ENCODE results near the gene ADORA2A.

ADORA2A gene

DNA sequence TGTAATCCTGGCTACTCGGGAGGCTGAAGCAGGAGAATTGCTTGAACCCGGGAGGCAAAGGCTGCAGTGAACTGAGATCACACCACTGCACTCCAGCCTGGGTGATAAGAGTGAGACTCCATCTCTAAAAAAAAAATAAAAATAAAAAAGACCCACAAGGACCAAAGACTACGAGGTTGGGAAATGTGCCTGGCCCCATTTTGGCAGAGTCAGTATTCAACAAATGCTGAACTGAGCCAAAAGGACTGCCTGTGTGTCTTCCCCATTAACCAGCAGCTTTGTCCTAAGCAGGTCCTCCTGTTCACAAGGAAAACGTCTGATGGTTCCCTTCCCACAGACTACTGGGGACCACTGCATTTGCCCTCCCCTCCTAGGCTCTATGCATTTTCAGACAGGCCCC lies 27.6 kb downstream of the ADORA2A start:
- Histone ChIP-seq H3K27ac (ENCODE audit: insufficient read depth in 1 of 2, low read depth in 1 of 2, low read length in 2 of 2, poor library complexity in 1 of 2, severe bottlenecking in 2 of 2) (no peak overlapping the region), H3K36me3 (ENCODE audit: control insufficient read depth in 4 of 4, insufficient read depth in 4 of 4, low read length in 3 of 4) (no peaks in the 10 kb centered on the region), H3K27me3 (replicated peaks in 2 of 5; ENCODE audit: control insufficient read depth in 4 of 5, insufficient read depth in 5 of 5, low read length in 4 of 5) (no peaks in the 10 kb centered on the region), H3K9me3 (ENCODE audit: control extremely low read depth in 1 of 5, control insufficient read depth in 4 of 5, insufficient read depth in 2 of 5, low read depth in 1 of 5, low read length in 4 of 5) (peaks cover 0 to 2% (median 0%) of the 10 kb centered on the region in 5 experiments), H3K4me3 (ENCODE audit: control insufficient read depth in 1 of 7, extremely low read depth in 1 of 7, insufficient read depth in 4 of 7, low read depth in 2 of 7, low read length in 6 of 7) (no peak overlapping the region), H3K4me1 (ENCODE audit: control extremely low read depth in 1 of 4, control insufficient read depth in 4 of 4, insufficient read depth in 4 of 4, low read length in 3 of 4) (peaks cover 2 to 27% (median 21%) of the 10 kb centered on the region in 4 experiments)
- 86% methylated on average over 2 of the region's 4 CpGs for WGBS (ENCODE audit: insufficient coverage)
- ChIA-PET CTCF (interaction anchor here (0.9 to 3.2 kb wide), 5 partner anchors 9 to 38 kb away, joined by 3 to 12 read pairs (median 4); no protein-coding TSS in a partner anchor), POLR2A (interaction anchor here (0.6 to 0.7 kb wide), 3 partner anchors 52 to 119 kb away, joined by 3 to 5 read pairs (median 3); no protein-coding TSS in a partner anchor)
- no peak for DNase-seq

DNA sequence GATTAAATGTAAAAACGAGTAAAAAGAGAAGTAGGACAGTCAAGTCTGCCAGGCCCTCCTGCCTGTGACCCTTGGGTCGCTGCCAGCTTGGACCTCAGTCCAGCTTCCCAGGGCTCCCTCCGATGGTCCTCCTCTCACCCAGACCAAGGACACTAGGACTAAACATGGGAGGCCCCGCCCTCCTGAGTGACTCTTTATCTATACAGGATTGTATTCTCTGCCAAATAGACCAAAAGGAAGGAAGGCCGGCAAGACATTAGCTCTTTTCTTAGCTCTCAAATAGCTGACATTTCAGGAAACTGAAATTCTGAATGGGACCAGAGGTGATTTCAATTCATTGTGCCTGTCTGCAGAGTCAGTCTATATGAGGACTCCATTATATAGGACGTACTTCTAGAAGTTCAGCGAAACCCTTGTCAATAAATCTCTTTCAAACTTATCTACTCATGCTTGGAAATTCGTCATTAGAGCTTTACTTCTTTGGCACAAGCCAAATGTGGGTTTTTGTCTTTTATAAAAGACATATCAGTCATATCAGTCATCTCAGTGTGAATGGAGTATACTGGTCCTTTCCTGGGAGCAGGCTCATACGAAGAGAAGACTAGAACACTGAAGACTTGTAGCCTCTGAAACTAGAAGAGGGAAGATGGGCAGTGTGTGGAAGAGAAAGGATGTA lies 28.5 kb downstream of the ADORA2A start:
- no peak overlapping the region for H3K4me3 ChIP-seq (ENCODE audit: control insufficient read depth in 1 of 7, extremely low read depth in 1 of 7, insufficient read depth in 4 of 7, low read depth in 2 of 7, low read length in 6 of 7)
- H3K9me3 ChIP-seq (ENCODE audit: control extremely low read depth in 1 of 5, control insufficient read depth in 4 of 5, insufficient read depth in 2 of 5, low read depth in 1 of 5, low read length in 4 of 5) = peaks cover 0 to 2% (median 0%) of the 10 kb centered on the region in 5 experiments
- WGBS (ENCODE audit: insufficient coverage) = 29% methylated on average over 5 of the region's 9 CpGs
- H3K27me3 ChIP-seq (replicated peaks in 2 of 5; ENCODE audit: control insufficient read depth in 4 of 5, insufficient read depth in 5 of 5, low read length in 4 of 5) = no peaks in the 10 kb centered on the region
- H3K4me1 ChIP-seq (ENCODE audit: control extremely low read depth in 1 of 4, control insufficient read depth in 4 of 4, insufficient read depth in 4 of 4, low read length in 3 of 4) = peaks cover 2 to 27% (median 20%) of the 10 kb centered on the region in 4 experiments
- no peak overlapping the region for H3K27ac ChIP-seq (ENCODE audit: insufficient read depth in 1 of 2, low read depth in 1 of 2, low read length in 2 of 2, poor library complexity in 1 of 2, severe bottlenecking in 2 of 2)
- POLR2A ChIA-PET = interaction anchor here (0.5 to 1.0 kb wide), 4 partner anchors 15 to 115 kb away, joined by 3 to 5 read pairs (median 3); no protein-coding TSS in a partner anchor
- CTCF ChIA-PET = interaction anchor here (0.8 to 3.2 kb wide), 7 partner anchors 12 to 51 kb away, joined by 3 to 12 read pairs (median 3); no protein-coding TSS in a partner anchor
- no peaks in the 10 kb centered on the region for H3K36me3 ChIP-seq (ENCODE audit: control insufficient read depth in 4 of 4, insufficient read depth in 4 of 4, low read length in 3 of 4)
- no peak for DNase-seq

DNA sequence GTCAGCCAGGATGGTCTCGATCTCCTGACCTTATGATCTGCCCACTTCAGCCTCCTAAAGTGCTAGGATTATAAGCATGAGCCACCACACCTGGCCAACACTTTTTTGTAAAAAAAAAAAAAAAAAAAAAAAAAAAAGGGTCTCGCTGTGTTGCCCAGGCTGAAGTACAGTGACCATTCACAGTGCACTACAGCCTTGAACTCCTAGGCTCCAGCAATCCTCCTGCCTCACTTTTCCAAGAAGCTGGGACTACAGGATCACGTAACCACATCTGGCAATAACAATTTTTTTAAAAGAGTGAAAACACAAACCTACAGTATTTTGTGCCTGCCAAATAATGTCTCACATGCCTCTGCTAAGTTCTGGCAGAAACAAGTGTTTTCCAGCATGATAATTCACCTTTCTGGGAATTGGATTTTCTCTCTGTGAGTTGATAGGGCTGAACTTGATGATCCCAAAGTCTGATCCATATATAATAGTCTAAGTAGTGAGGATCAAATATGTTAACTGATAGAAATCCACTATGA lies 30.6 kb downstream of the ADORA2A start:
- 100% methylated on average over 2 of the region's 3 CpGs for WGBS (ENCODE audit: insufficient coverage)

DNA sequence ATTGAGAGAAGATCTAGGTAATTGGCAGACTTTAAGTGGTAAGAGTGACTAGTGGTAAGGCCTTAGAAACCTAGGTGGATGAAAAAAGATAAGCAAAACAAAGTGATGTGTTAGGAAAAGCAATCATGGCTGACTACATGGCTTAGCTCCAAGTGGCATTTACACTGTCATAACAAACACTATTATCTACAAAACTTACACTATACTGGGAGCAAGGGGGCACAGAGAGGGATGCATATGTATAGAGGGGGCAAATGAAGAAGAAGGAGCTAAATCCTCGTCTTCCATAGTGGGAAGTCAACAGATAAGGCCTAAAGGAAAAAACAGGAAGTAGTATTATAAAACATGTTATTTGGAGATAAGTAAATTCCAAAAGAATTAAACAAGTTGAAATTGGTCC lies 32.5 kb downstream of the ADORA2A start:
- CTCF ChIA-PET = interaction anchor here (1.1 to 1.3 kb wide), 2 partner anchors 21 to 23 kb away, joined by 3 to 5 read pairs; no protein-coding TSS in a partner anchor
- Histone ChIP-seq H3K4me3 (ENCODE audit: control insufficient read depth in 1 of 7, extremely low read depth in 1 of 7, insufficient read depth in 4 of 7, low read depth in 2 of 7, low read length in 6 of 7) (no peak overlapping the region), H3K9me3 (ENCODE audit: control extremely low read depth in 1 of 5, control insufficient read depth in 4 of 5, insufficient read depth in 2 of 5, low read depth in 1 of 5, low read length in 4 of 5) (no peaks in the 10 kb centered on the region), H3K27ac (ENCODE audit: insufficient read depth in 1 of 2, low read depth in 1 of 2, low read length in 2 of 2, poor library complexity in 1 of 2, severe bottlenecking in 2 of 2) (no peak overlapping the region), H3K4me1 (ENCODE audit: control extremely low read depth in 1 of 4, control insufficient read depth in 4 of 4, insufficient read depth in 4 of 4, low read length in 3 of 4) (peaks cover 3 to 27% (median 22%) of the 10 kb centered on the region in 4 experiments), H3K27me3 (replicated peaks in 2 of 5; ENCODE audit: control insufficient read depth in 4 of 5, insufficient read depth in 5 of 5, low read length in 4 of 5) (no peaks in the 10 kb centered on the region), H3K36me3 (ENCODE audit: control insufficient read depth in 4 of 4, insufficient read depth in 4 of 4, low read length in 3 of 4) (no peaks in the 10 kb centered on the region)
- no peak for DNase-seq
- POLR2A ChIA-PET = no interaction called here
- WGBS (ENCODE audit: insufficient coverage) = 13% methylated on average over 1 of the region's 1 CpG

More for the DNA sequence above, 30.6 kb downstream of the ADORA2A start:
- Histone ChIP-seq H3K36me3 (ENCODE audit: control insufficient read depth in 4 of 4, insufficient read depth in 4 of 4, low read length in 3 of 4) (no peaks in the 10 kb centered on the region), H3K27ac (ENCODE audit: insufficient read depth in 1 of 2, low read depth in 1 of 2, low read length in 2 of 2, poor library complexity in 1 of 2, severe bottlenecking in 2 of 2) (no peak overlapping the region), H3K9me3 (ENCODE audit: control extremely low read depth in 1 of 5, control insufficient read depth in 4 of 5, insufficient read depth in 2 of 5, low read depth in 1 of 5, low read length in 4 of 5) (no peaks in the 10 kb centered on the region), H3K4me3 (ENCODE audit: control insufficient read depth in 1 of 7, extremely low read depth in 1 of 7, insufficient read depth in 4 of 7, low read depth in 2 of 7, low read length in 6 of 7) (no peak overlapping the region), H3K4me1 (ENCODE audit: control extremely low read depth in 1 of 4, control insufficient read depth in 4 of 4, insufficient read depth in 4 of 4, low read length in 3 of 4) (peaks cover 0 to 27% (median 20%) of the 10 kb centered on the region in 4 experiments), H3K27me3 (replicated peaks in 2 of 5; ENCODE audit: control insufficient read depth in 4 of 5, insufficient read depth in 5 of 5, low read length in 4 of 5) (no peaks in the 10 kb centered on the region)
- DNase-seq = no peak
- ChIA-PET CTCF (no interaction called here), POLR2A (no interaction called here)

DNA sequence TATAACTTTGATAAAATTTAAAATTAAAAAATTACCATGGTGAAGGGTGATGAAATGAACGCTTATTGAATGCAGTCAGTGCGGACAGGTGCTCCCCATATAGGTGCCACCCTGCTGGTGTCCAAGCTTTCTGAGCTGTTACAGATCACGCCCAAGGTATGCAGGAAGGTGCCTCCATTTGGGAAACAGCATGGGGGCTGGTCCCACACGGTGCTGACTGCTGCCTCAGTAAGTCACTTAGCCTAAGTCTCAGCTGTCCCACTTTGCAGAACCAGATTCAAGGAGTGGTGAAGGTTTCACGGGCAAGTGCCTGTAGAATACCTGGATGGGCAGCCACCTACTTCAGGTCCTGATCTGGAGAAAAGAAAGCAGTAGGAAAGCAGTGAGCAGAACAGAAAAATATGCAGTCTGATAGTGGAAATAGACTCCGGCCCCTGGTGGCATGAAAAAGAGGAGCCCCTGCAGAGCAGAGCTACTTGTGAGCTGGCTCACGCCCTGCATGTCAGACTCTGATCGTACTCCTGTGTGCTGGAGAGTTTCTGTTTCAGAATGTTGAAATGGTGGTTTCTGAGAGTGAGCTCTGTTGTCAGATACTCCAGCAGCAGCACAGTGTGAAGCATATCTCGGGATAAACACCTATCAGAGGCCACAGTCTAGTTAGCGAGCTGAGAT lies 33.2 kb downstream of the ADORA2A start:
- H3K4me3 ChIP-seq (ENCODE audit: control insufficient read depth in 1 of 7, extremely low read depth in 1 of 7, insufficient read depth in 4 of 7, low read depth in 2 of 7, low read length in 6 of 7) = peak overlapping the region in 1 of 7 experiments; percentile 7
- WGBS (ENCODE audit: insufficient coverage) = 69% methylated on average over 9 of the region's 10 CpGs
- peaks cover 3 to 22% (median 17%) of the 10 kb centered on the region in 4 experiments for H3K4me1 ChIP-seq (ENCODE audit: control extremely low read depth in 1 of 4, control insufficient read depth in 4 of 4, insufficient read depth in 4 of 4, low read length in 3 of 4)
- no peaks in the 10 kb centered on the region for H3K9me3 ChIP-seq (ENCODE audit: control extremely low read depth in 1 of 5, control insufficient read depth in 4 of 5, insufficient read depth in 2 of 5, low read depth in 1 of 5, low read length in 4 of 5)
- H3K36me3 ChIP-seq (ENCODE audit: control insufficient read depth in 4 of 4, insufficient read depth in 4 of 4, low read length in 3 of 4) = no peaks in the 10 kb centered on the region
- ChIA-PET CTCF (interaction anchor here (1.1 to 1.3 kb wide), 3 partner anchors 15 to 24 kb away, joined by 3 to 5 read pairs (median 5); no protein-coding TSS in a partner anchor), POLR2A (interaction anchor here (0.7 kb wide), 1 partner anchor 17 kb away, joined by 4 read pairs; no protein-coding TSS in a partner anchor)
- no peak overlapping the region for H3K27ac ChIP-seq (ENCODE audit: insufficient read depth in 1 of 2, low read depth in 1 of 2, low read length in 2 of 2, poor library complexity in 1 of 2, severe bottlenecking in 2 of 2)
- DNase-seq = no peak
- H3K27me3 ChIP-seq (replicated peaks in 2 of 5; ENCODE audit: control insufficient read depth in 4 of 5, insufficient read depth in 5 of 5, low read length in 4 of 5) = no peaks in the 10 kb centered on the region

DNA sequence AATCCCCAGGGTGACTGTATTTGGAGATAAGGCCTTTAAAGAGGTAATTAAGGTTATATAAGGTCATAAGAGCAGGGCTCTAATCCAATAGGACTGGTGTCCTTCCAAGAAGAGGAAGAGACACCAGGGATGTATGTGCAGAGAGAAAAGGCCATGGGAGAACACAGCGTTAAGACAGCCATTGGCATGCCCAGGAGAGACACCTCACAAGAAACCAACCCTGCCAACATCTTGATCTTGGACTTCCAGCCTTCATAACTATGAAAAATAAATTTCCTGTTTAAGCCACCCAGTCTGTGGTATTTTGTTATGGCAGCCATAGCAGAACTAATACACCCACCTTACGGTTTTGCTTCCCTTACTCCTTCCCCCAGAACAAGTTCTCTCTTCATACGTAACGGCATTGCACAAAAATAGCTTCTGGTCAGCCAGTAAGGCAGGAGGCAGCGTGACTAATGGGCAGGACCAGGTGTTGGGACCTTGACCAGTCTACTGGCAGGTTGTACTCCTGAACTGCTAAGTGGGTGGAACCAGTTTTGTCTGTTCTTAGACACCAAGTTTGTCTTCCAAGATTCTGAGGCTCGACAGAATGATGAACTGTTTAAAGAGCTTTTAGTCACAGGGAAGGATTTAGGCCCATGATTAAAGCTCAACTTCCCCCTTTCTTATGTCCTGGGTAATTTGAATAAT lies 35.8 kb downstream of the ADORA2A start:
- ChIA-PET POLR2A (no interaction called here), CTCF (interaction anchor here (1.2 to 1.4 kb wide), 3 partner anchors 8 to 22 kb away, joined by 3 to 5 read pairs (median 4); no protein-coding TSS in a partner anchor)
- Histone ChIP-seq H3K4me1 (ENCODE audit: control extremely low read depth in 1 of 4, control insufficient read depth in 4 of 4, insufficient read depth in 4 of 4, low read length in 3 of 4) (peaks cover 13 to 30% (median 24%) of the 10 kb centered on the region in 4 experiments), H3K36me3 (ENCODE audit: control insufficient read depth in 4 of 4, insufficient read depth in 4 of 4, low read length in 3 of 4) (no peaks in the 10 kb centered on the region), H3K4me3 (ENCODE audit: control insufficient read depth in 1 of 7, extremely low read depth in 1 of 7, insufficient read depth in 4 of 7, low read depth in 2 of 7, low read length in 6 of 7) (no peak overlapping the region), H3K9me3 (ENCODE audit: control extremely low read depth in 1 of 5, control insufficient read depth in 4 of 5, insufficient read depth in 2 of 5, low read depth in 1 of 5, low read length in 4 of 5) (no peaks in the 10 kb centered on the region), H3K27ac (ENCODE audit: insufficient read depth in 1 of 2, low read depth in 1 of 2, low read length in 2 of 2, poor library complexity in 1 of 2, severe bottlenecking in 2 of 2) (peak overlapping the region in 1 of 2 experiments; percentile 18), H3K27me3 (replicated peaks in 2 of 5; ENCODE audit: control insufficient read depth in 4 of 5, insufficient read depth in 5 of 5, low read length in 4 of 5) (no peaks in the 10 kb centered on the region)
- DNase-seq = no peak
- WGBS (ENCODE audit: insufficient coverage) = 73% methylated on average over 5 of the region's 6 CpGs

All from common myeloid progenitor, CD34-positive (primary cell).